Fibroblast of mammary gland (primary cell): ENCODE results near the gene NRG3.
"Not testable (repeated sequence)": the region's sequence is repeated elsewhere in the genome, so short reads cannot be mapped to it uniquely, and the experiment has no call there.

Experiments used
- DNase-seq: peaks from one replicate; pipeline ENCODE4 v3.0.0-alpha.2; 2010; ENCODE audit warnings: low read depth
- H3K4me3 ChIP-seq: 2 replicates; pipeline ENCODE4 v1.5.1; 2011; ENCODE audit warnings: low read depth, mild to moderate bottlenecking, low read length, moderate library complexity; ENCODE audit not compliant: control insufficient read depth
- TF ChIP-seq, protein P1 (sequence below): conservative IDR thresholded peaks from 2 replicates; pipeline ENCODE4 v1.5.1; 2011; ENCODE audit warnings: low read depth, low read length, inconsistent platforms; ENCODE audit not compliant: control insufficient read depth, insufficient read depth

Gene NRG3

DNA sequence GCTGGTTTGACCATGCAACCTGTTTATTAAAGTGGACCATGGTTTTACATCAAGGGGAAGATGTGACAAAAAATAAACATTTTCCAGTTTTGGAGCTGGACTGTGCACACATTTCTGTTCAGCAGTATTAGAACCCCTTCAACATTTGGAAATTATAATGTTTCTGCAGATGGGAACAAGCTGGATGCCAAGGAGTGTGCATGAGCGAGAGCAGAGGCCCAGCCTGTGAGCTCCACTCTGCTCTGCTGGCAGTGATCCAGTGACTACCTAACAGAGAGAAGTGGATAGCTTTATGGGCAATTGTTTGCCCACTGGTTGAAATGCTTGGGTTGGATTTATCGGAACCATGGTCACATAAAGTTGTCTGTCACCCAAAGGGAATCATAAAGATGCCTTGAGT, 456.7 kb downstream of the NRG3 start:
- no peak overlapping the region for H3K4me3 ChIP-seq

DNA sequence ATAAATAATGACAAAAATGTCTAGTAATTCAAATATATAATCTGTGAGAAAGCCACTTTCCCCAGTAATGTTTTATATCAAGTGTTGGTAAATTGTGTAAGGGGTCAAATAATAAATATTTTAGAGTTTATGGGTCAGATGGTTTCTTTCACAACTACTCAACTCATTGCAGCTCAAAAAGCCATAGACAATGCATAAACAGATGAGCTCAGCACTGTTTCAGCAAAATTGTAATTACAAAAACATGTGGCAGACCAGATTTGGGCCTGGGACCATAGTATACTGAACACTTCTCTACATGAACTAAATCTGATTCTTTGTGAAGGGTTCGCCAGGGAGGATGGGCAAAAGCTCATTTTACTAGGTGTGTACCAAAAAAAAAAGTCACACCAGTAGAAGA, 460.8 kb downstream of the NRG3 start:
- no peak overlapping the region for H3K4me3 ChIP-seq
- peak; percentile 24 for DNase-seq
- TF ChIP-seq, protein P1, sequence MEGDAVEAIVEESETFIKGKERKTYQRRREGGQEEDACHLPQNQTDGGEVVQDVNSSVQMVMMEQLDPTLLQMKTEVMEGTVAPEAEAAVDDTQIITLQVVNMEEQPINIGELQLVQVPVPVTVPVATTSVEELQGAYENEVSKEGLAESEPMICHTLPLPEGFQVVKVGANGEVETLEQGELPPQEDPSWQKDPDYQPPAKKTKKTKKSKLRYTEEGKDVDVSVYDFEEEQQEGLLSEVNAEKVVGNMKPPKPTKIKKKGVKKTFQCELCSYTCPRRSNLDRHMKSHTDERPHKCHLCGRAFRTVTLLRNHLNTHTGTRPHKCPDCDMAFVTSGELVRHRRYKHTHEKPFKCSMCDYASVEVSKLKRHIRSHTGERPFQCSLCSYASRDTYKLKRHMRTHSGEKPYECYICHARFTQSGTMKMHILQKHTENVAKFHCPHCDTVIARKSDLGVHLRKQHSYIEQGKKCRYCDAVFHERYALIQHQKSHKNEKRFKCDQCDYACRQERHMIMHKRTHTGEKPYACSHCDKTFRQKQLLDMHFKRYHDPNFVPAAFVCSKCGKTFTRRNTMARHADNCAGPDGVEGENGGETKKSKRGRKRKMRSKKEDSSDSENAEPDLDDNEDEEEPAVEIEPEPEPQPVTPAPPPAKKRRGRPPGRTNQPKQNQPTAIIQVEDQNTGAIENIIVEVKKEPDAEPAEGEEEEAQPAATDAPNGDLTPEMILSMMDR, result no peak

More for the DNA sequence above, 456.7 kb downstream of the NRG3 start:
- TF ChIP-seq, protein P1, result no peak
- no peak for DNase-seq

DNA sequence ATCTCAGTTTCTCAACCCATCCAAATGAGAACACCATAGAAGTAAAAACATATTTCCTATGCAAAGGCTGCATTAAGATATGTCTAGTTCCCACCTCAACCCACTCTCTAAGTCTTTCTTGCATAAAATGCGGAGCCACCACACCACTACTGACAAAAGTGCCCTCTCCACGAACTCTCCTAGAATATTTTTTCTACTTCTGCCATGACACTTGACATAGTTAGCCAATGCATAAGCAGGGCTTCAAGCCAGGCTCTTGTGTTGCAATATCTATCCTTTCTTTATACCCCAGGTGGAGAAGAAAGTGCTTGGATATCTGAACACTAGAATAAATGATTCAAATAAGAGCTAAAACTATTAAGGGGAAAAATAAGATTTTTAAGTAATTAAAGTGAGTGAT, 465.2 kb downstream of the NRG3 start:
- peak; percentile 2 for DNase-seq
- TF ChIP-seq, protein P1, result no peak
- H3K4me3 ChIP-seq, result no peak overlapping the region

DNA sequence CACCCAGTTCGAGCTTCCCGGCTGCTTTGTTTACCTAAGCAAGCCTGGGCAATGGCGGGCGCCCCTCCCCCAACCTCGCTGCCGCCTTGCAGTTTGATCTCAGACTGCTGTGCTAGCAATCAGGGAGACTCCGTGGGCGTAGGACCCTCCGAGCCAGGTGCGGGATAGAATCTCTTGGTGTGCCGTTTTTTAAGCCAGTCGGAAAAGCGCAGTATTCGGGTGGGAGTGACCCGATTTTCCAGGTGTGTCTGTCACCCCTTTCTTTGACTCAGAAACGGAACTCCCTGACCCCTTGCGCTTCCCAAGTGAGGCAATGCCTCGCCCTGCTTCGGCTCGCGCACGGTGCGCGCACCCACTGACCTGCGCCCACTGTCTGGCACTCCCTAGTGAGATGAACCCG, 474.6 kb downstream of the NRG3 start:
- H3K4me3 ChIP-seq, DNase-seq: not testable (repeated sequence)

DNA sequence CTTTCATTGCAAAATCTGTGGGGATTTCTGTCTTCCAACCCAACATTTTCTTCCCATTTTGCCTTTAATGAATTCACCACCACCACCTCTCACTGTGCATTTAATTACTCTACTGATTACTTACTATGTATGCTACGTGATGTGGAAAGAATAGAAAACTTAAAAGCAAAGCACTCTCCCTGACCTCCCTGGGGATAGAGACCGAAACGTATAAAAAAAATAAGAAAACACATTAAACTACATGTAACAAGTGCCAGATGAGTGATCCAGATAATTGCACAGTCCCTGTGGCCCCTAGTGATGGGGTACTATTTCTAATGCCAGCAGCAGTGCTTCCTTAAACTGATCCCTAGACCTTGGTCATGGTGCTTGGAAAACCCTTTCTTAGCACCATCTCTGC, 478.4 kb downstream of the NRG3 start:
- no peak for DNase-seq
- TF ChIP-seq, protein P1, result no peak

DNA sequence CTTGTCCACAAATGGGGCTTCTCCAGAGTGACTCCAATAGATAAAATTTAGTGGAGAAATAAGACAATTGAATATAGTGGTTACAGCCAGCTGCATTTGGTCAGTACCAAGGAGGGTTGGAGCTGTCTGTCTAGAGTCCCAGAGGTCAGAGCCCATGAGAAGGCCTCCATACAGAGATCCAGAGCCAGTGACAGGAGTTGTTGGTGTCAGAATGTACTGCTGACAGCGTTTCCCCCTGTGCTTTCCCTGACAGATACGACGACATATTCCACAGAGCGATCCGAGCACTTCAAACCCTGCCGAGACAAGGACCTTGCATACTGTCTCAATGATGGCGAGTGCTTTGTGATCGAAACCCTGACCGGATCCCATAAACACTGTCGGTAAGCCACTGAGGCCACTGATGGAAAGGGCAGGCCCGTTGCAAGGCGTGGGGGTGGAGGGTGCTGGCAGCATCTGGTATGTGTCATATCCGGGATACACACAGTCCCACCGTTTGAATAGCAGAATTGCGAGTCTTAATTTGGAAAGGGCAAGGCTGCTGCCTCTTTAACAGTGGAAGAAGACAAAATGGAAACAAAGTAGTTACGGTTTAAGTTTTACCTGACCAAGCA, 483.6 kb downstream of the NRG3 start:
- H3K4me3 ChIP-seq, result no peak overlapping the region
- TF ChIP-seq, protein P1, result no peak
- peak; percentile 14 for DNase-seq

More for the DNA sequence above, 478.4 kb downstream of the NRG3 start:
- no peak overlapping the region for H3K4me3 ChIP-seq

DNA sequence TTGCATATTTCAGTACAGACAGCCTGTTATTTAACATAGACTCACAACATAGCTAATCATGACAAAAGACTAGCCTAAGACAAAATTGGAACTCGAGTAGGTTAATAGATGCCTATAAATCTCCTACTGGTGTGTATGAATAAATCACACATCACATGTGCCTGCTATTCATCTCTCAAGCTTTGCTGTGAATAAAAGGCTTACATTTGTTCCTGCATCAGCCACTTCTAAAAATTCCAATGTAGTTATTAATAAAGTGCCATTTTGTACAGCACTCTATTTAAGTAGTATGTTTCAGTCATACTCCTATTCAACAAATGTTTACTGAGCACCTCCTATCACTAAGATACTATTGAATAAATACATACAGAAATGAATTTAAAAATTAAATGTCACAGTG, 486.3 kb downstream of the NRG3 start:
- DNase-seq, result no peak

More for the DNA sequence above, 486.3 kb downstream of the NRG3 start:
- H3K4me3 ChIP-seq, result no peak overlapping the region
- TF ChIP-seq, protein P1, result no peak
